T-helper 2 cell treated with Interferon-gamma antibody and Interleukin-4, amounts not matched to agents 5 μg/mL and 100 μg/mL, for 36 hours (primary cell): Measurements from ENCODE around the gene FRMD3.

Source experiments
- DNase-seq: peaks from one replicate; pipeline ENCODE4 v3.0.0; 2021; ENCODE audit warnings: low spot score
- H3K27ac Mint-ChIP-seq: one replicate; pipeline ENCODE4 v1.8.0; 2021; ENCODE audit warnings: mild to moderate bottlenecking, mixed read lengths
- H3K27me3 Mint-ChIP-seq: one replicate; pipeline ENCODE4 v1.8.0; 2021; ENCODE audit warnings: low read depth, mixed read lengths
- H3K36me3 Mint-ChIP-seq: one replicate; pipeline ENCODE4 v1.8.0; 2021; ENCODE audit warnings: low read depth, mixed read lengths
- H3K4me1 Mint-ChIP-seq: one replicate; pipeline ENCODE4 v1.8.0; 2021; ENCODE audit warnings: low read depth, mixed read lengths
- H3K4me3 Mint-ChIP-seq: one replicate; pipeline ENCODE4 v1.8.0; 2022; ENCODE audit warnings: mild to moderate bottlenecking, moderate library complexity, mixed read lengths
- H3K9me3 Mint-ChIP-seq: one replicate; pipeline ENCODE4 v1.8.0; 2021; ENCODE audit warnings: mixed read lengths

The FRMD3 gene

DNA sequence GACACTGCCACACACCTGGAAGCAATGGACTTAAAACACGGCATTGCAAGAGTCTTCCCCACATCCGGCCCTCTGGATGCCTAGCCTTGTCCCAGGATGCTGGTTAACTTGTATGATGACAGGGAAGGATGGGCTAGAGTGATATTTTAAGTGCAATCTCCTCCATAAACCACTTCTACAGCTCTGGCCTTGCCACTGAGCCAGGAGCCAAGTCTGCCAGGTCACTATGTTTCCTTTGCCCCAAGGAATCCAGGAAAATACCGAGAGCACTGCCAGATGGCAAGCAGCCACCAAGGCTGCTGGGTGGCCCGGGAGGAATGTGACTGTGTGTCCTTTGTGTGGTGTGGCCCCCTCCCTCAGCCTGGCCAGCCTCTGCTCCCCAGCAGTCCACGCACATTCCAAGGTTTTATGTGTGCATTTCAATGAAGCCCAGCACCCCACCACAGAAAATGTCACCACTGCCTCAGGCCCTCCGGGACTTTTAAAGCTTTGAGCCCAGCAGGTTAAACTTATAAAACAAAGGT is 106.0 kb downstream of the FRMD3 start:
- no peaks in the 10 kb centered on the region for H3K9me3 Mint-ChIP-seq

DNA sequence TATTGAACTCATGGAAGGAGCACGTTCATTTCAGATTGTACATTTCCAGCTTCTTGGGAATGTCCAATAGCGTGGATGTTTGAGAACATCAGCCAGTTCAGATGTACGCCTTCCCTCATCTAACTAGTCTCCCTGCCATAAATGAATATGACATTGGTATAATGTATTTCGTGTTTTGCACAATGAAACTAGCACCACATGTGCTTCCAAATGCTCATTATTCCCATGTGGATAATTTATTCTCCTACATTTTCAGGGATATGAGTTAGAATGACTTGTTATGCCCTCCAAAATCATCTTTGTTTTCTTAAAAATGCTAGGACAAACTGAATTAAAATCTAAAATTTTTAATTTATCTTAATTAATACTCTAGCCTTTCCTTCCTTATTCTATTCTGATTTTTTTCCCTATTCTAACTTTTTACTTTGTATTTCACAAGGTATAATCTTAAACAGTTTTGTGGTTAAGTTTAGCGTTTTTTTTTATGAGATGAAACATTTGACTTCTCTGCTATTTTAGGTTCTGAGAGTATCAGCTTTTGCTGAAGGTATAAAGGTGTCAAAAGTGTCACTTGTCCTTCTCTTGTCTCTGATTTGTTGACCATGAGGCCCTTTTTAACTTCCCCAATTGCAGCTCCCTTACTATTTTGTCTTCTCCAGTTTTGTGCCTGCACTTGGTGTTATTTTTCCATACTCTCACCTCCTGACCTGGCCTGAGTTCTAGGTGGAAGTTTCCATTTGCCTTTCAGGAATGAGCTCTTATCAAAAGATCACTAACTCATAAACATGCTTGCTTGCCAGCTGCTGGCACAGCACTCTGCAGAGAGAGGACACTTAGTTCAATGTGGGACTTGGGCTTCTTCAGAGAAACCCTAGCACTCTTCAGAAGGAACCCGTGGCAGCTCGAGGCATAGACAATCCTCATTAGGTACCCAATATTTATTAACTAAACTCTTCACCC is 106.8 kb downstream of the FRMD3 start:
- H3K36me3 Mint-ChIP-seq = no peaks in the 10 kb centered on the region
- no peak overlapping the region for H3K4me3 Mint-ChIP-seq
- no peaks in the 10 kb centered on the region for H3K4me1 Mint-ChIP-seq
- H3K9me3 Mint-ChIP-seq = no peaks in the 10 kb centered on the region
- DNase-seq = no peak
- H3K27me3 Mint-ChIP-seq = peaks cover 3% of the 10 kb centered on the region
- H3K27ac Mint-ChIP-seq = no peak overlapping the region

More for the DNA sequence above, 106.0 kb downstream of the FRMD3 start:
- DNase-seq = no peak
- Mint-ChIP-seq H3K36me3 (no peaks in the 10 kb centered on the region), H3K27ac (no peak overlapping the region), H3K4me1 (no peaks in the 10 kb centered on the region), H3K27me3 (peaks cover 3% of the 10 kb centered on the region), H3K4me3 (no peak overlapping the region)

DNA sequence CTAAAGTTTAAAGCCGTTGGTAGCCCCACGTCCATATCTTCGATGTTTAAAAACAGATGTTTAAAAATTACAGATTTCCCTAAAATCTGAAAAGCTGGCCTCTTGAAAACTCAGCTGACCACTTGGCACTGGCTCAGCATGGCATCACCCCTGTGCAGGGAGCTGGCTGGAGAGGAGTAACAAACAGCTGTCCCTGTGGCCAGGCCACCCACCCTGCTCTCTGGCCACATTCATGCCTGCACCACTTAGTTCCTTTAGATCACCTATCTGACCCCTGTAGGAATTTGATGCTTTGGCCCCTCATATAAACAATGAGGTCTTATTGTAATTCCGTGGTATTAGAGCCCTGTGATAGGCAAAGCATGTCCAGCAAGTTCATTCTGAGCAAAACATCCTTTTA is 107.5 kb downstream of the FRMD3 start:
- no peak overlapping the region for H3K4me3 Mint-ChIP-seq
- peaks cover 3% of the 10 kb centered on the region for H3K27me3 Mint-ChIP-seq
- DNase-seq = no peak
- no peaks in the 10 kb centered on the region for H3K4me1 Mint-ChIP-seq
- no peak overlapping the region for H3K27ac Mint-ChIP-seq
- H3K36me3 Mint-ChIP-seq = no peaks in the 10 kb centered on the region
- H3K9me3 Mint-ChIP-seq = no peaks in the 10 kb centered on the region

GRCh38 chr9:83429229-83429628 is 109.0 kb downstream of the FRMD3 start:
- no peak for DNase-seq
- no peaks in the 10 kb centered on the region for H3K9me3 Mint-ChIP-seq
- no peak overlapping the region for H3K27ac Mint-ChIP-seq
- no peaks in the 10 kb centered on the region for H3K36me3 Mint-ChIP-seq
- no peaks in the 10 kb centered on the region for H3K4me1 Mint-ChIP-seq
- H3K4me3 Mint-ChIP-seq = no peak overlapping the region
- H3K27me3 Mint-ChIP-seq = peaks cover 3% of the 10 kb centered on the region

GRCh38 chr9:83425240-83425639 is 113.0 kb downstream of the FRMD3 start:
- H3K27me3 Mint-ChIP-seq = no peaks in the 10 kb centered on the region
- no peak overlapping the region for H3K4me3 Mint-ChIP-seq
- no peak for DNase-seq
- no peak overlapping the region for H3K27ac Mint-ChIP-seq
- no peaks in the 10 kb centered on the region for H3K4me1 Mint-ChIP-seq
- H3K9me3 Mint-ChIP-seq = no peaks in the 10 kb centered on the region
- no peaks in the 10 kb centered on the region for H3K36me3 Mint-ChIP-seq

GRCh38 chr9:83424831-83425230 is 113.4 kb downstream of the FRMD3 start:
- no peaks in the 10 kb centered on the region for H3K27me3 Mint-ChIP-seq
- no peaks in the 10 kb centered on the region for H3K9me3 Mint-ChIP-seq
- H3K4me1 Mint-ChIP-seq = no peaks in the 10 kb centered on the region
- no peaks in the 10 kb centered on the region for H3K36me3 Mint-ChIP-seq
- no peak overlapping the region for H3K4me3 Mint-ChIP-seq
- no peak for DNase-seq
- no peak overlapping the region for H3K27ac Mint-ChIP-seq

- no peak for DNase-seq
- no peaks in the 10 kb centered on the region for H3K9me3 Mint-ChIP-seq
- no peaks in the 10 kb centered on the region for H3K36me3 Mint-ChIP-seq
- no peaks in the 10 kb centered on the region for H3K27me3 Mint-ChIP-seq
- no peak overlapping the region for H3K4me3 Mint-ChIP-seq
- H3K4me1 Mint-ChIP-seq = no peaks in the 10 kb centered on the region
- H3K27ac Mint-ChIP-seq = no peak overlapping the region
These were observed 114.1 kb downstream of the FRMD3 start for GRCh38 chr9:83423815-83424707.

DNA sequence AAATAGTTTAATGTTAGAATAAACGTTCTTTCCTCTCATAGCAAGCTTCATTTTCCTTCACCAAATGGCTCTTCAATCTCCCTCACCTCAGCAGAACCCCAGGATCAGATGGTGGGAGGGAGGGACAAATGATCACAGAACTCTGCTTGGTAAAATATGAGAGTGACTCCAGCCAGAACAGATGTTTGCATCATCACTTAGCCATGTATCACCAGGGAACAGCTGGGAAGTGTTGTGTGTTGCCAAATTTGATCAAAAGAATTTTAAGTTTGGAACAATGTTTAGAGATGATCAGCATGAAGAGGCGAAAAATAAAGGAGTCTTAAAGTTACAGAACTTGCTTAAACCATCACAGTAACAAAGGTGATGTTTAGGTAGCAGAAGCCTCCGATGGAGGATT is 115.7 kb downstream of the FRMD3 start:
- H3K4me1 Mint-ChIP-seq = no peaks in the 10 kb centered on the region
- H3K27me3 Mint-ChIP-seq = no peaks in the 10 kb centered on the region
- no peaks in the 10 kb centered on the region for H3K36me3 Mint-ChIP-seq
- H3K9me3 Mint-ChIP-seq = no peaks in the 10 kb centered on the region
- DNase-seq = no peak
- no peak overlapping the region for H3K27ac Mint-ChIP-seq
- H3K4me3 Mint-ChIP-seq = no peak overlapping the region

DNA sequence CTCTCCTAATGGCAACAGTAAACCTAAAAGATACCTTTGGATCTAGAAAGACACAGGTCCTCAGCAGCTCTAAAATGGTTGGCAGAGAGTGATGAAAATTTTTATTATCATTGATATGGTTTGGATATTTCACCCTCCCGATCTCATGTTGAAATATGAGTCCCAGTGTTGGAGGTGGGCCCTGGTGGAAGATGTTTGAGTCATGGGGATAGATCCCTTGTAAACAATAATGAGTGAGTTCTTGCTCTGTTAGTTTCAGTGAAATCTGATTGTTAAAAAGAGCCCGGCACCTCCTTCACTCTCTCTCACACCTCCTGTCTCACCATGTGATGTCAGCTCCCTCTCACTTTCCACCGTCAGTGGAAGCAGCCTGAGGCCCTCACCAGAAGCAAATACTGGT is 117.7 kb downstream of the FRMD3 start:
- DNase-seq = no peak
- no peak overlapping the region for H3K27ac Mint-ChIP-seq
- no peaks in the 10 kb centered on the region for H3K36me3 Mint-ChIP-seq
- no peaks in the 10 kb centered on the region for H3K4me1 Mint-ChIP-seq
- H3K27me3 Mint-ChIP-seq = no peaks in the 10 kb centered on the region
- no peak overlapping the region for H3K4me3 Mint-ChIP-seq
- no peaks in the 10 kb centered on the region for H3K9me3 Mint-ChIP-seq

GRCh38 chr9:83419961-83420360 is 118.2 kb downstream of the FRMD3 start:
- H3K36me3 Mint-ChIP-seq = no peaks in the 10 kb centered on the region
- no peak for DNase-seq
- no peaks in the 10 kb centered on the region for H3K4me1 Mint-ChIP-seq
- H3K9me3 Mint-ChIP-seq = no peaks in the 10 kb centered on the region
- no peak overlapping the region for H3K4me3 Mint-ChIP-seq
- no peaks in the 10 kb centered on the region for H3K27me3 Mint-ChIP-seq
- no peak overlapping the region for H3K27ac Mint-ChIP-seq

DNA sequence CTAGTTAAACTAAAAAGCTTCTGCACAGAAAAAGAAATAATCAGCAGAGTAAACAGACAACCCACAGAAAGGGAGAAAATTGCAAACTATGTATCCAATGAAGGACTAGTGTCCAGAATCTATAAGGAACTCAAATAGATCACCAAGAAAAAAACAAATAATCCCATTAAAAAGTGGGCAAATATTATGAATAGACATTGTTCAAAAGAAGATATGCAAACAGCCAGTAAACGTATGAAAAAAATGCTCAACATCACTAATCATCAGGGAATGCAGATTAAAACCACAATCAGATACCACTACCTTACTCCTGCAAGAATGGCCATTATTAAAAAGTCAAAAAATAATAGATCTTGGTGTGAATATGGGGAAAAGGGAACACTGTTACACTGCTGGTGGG is 119.9 kb downstream of the FRMD3 start:
- Mint-ChIP-seq H3K27me3 (no peaks in the 10 kb centered on the region), H3K27ac (no peak overlapping the region), H3K4me3 (no peak overlapping the region), H3K4me1 (no peaks in the 10 kb centered on the region), H3K9me3 (no peaks in the 10 kb centered on the region), H3K36me3 (no peaks in the 10 kb centered on the region)
- no peak for DNase-seq

GRCh38 chr9:83413367-83413766 is 124.8 kb downstream of the FRMD3 start:
- H3K36me3 Mint-ChIP-seq = no peaks in the 10 kb centered on the region
- H3K4me1 Mint-ChIP-seq = no peaks in the 10 kb centered on the region
- DNase-seq = no peak
- H3K4me3 Mint-ChIP-seq = no peak overlapping the region
- no peaks in the 10 kb centered on the region for H3K9me3 Mint-ChIP-seq
- H3K27me3 Mint-ChIP-seq = no peaks in the 10 kb centered on the region
- no peak overlapping the region for H3K27ac Mint-ChIP-seq

GRCh38 chr9:83410701-83411100 is 127.5 kb downstream of the FRMD3 start:
- Mint-ChIP-seq H3K4me1 (no peaks in the 10 kb centered on the region), H3K9me3 (no peaks in the 10 kb centered on the region), H3K27me3 (no peaks in the 10 kb centered on the region), H3K36me3 (no peaks in the 10 kb centered on the region), H3K27ac (no peak overlapping the region), H3K4me3 (no peak overlapping the region)
- no peak for DNase-seq

DNA sequence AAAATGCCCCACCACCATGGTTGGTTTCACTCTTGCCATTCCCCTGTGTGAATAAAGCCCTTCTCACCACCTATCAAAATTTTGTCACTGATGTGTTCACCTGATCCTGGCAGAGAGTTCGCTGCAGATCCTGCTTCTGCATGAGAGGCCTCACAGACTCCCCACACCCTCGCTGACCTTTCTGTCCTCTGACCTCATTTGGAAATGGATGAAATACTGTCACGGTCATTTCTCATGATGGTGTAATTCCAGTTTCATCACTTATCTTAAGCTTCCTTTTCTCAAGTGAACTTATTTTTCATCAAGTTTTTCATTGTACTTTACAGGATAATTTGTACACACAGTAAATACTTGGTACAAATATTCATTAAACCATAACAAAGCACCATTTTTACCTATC is 131.3 kb downstream of the FRMD3 start:
- Mint-ChIP-seq H3K27me3 (no peaks in the 10 kb centered on the region), H3K36me3 (no peaks in the 10 kb centered on the region), H3K4me1 (no peaks in the 10 kb centered on the region), H3K4me3 (no peak overlapping the region), H3K27ac (no peak overlapping the region), H3K9me3 (no peaks in the 10 kb centered on the region)
- no peak for DNase-seq
